ENCODE data around the gene TNFRSF12A. TPM values are rescaled to one million over a fixed set of nuclear protein-coding genes. Genes with fewer than 3 reads are reported as not detected.

TNFRSF12A gene
- total and polyA plus RNA-seq, 9 of the 15 experiments (the other 6 are each of a cell fraction or from before 2014, with no cell fraction given) = 0.41 to 61.8 (median 26.5) TPM

GRCh38 chr16:3023669-3024478 lies 3.7 kb downstream of the TNFRSF12A start, which contains the start of the genes HCFC1R1 and THOC6 (continued):
- TF ChIP-seq PRMT5 (CRISPR knock-in tag; IDR thresholded peaks at IDR 0.05) = no peak
- peak; percentile 67 for TF ChIP-seq TBP (optimal IDR thresholded peaks at IDR 0.05; ENCODE audit: low read depth, low read length)
- no peak for TF ChIP-seq ZNF165 (CRISPR knock-in tag; IDR thresholded peaks at IDR 0.05; ENCODE audit: borderline replicate concordance)
- TF ChIP-seq MECOM (CRISPR knock-in tag; IDR thresholded peaks at IDR 0.05) = no peak
- TF ChIP-seq ZNF197 (CRISPR knock-in tag; IDR thresholded peaks at IDR 0.05; ENCODE audit: low read depth) = no peak
- peak; percentile 15 for TF ChIP-seq HMGN3 (IDR thresholded peaks at IDR 0.05; ENCODE audit: borderline replicate concordance, extremely low read depth, insufficient read length, low read depth, low read length)
- no peak for TF ChIP-seq ZFP91 (CRISPR knock-in tag; IDR thresholded peaks at IDR 0.05)
- peak; percentile 83; the same call in 1 of the 2 replicates for TF ChIP-seq RB1 (IDR thresholded peaks at IDR 0.05; ENCODE audit: low read depth)
- no peak for TF ChIP-seq CREBBP (IDR thresholded peaks at IDR 0.05; ENCODE audit: low read depth, low read length)
- no peak for TF ChIP-seq DACH1 (IDR thresholded peaks at IDR 0.05; ENCODE audit: partially characterized antibody)
- no peak for TF ChIP-seq BRCA1 (IDR thresholded peaks at IDR 0.05)
- TF ChIP-seq BRCA1 (CRISPR knock-in tag; IDR thresholded peaks at IDR 0.05) = no peak
- TF ChIP-seq LCOR (CRISPR knock-in tag; IDR thresholded peaks at IDR 0.05) = no peak
- TF ChIP-seq PCBP2 (IDR thresholded peaks at IDR 0.05; ENCODE audit: low read depth, low read length, poor library complexity, severe bottlenecking) = no peak
- TF ChIP-seq ZNF764 (CRISPR knock-in tag; IDR thresholded peaks at IDR 0.05; ENCODE audit: low read depth) = no peak
- TF ChIP-seq ZHX1 (conservative IDR thresholded peaks at IDR 0.05; ENCODE audit: low read length) = no peak
- TF ChIP-seq ZMIZ1 (IDR thresholded peaks at IDR 0.05; ENCODE audit: low read depth in 2 of 2, low read length in 2 of 2) = peak in 1 of 2 experiments; percentile 56; a peak in 1 of 4 replicates
- no peak for TF ChIP-seq TCF7 (IDR thresholded peaks at IDR 0.05; ENCODE audit: borderline replicate concordance)

Measured in K562 (cell line).